NB4 (cell line): ENCODE data around the gene SVIL.

Source experiments
- CTCF ChIP-seq: IDR thresholded peaks from one replicate; pipeline ENCODE4 v1.5.1; 2012; ENCODE audit warnings: low read depth, low read length
- MAX ChIP-seq: IDR thresholded peaks from 2 replicates; pipeline ENCODE4 v1.6.1; 2011; ENCODE audit warnings: low read depth, low read length
- POLR2A ChIP-seq: IDR thresholded peaks from 2 replicates; pipeline ENCODE4 v1.6.1; 2011; ENCODE audit warnings: mild to moderate bottlenecking; ENCODE audit not compliant: insufficient read length; ENCODE audit errors: extremely low read depth

GRCh38 chr10:29681676-29682448 is 47.1 kb upstream of the SVIL start:
- TF ChIP-seq CTCF (no peak), POLR2A (no peak), MAX (peak; percentile 94)
